GM08714 (cell line): ENCODE results near the gene KCNC1.

Experiments used
- H3K4me3 ChIP-seq: fragments of 200-500 bp; sonication (Bioruptor generic); 2 replicates; pipeline ENCODE4 v1.5.1; 2014; ENCODE audit warnings: mild to moderate bottlenecking, low read length, inconsistent platforms
- ZNF274 ChIP-seq: IDR thresholded peaks from 2 replicates; pipeline ENCODE4 v1.6.1; 2012; ENCODE audit warnings: mild to moderate bottlenecking, low read depth, low read length

Gene KCNC1

DNA sequence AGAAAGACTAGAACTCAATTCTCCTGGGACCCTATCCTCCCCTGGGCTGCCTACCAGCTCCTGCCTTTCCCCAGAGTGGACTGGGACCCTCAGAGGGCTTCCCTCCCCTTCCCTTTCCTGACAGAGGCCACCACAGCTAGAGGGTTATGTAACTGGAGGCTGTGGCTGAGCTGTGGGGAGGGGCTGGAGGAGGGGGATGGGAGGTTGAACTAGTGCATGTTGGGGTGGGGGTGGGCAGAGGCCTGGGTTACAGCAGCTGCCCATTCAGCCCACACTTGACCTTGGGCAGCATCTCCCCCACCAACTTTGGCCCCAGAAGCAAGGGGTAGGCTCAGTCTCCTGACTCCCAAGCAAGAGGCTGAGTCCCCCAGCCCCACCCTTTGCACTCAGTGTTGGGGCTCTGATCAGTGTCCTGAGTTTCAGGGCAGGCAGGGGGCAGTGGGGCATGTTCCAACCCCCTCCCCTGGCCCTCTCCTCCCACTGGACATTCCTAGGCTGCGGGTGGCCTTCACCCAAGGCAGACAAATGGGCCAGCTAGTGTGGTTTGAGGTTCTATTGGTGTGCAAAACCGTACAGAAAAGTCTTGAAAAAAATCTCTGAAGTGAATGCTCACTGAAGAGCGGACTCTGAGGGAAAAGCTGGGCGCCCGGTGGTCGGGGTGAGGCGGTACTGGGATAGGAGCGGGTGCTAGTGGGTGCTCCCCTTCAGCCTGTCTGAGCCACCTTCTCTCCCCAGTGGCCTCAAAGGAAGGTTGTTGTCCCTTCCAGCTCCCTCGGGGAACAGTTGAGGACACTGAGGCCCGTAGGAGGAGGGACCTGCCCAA lies 3.8 kb downstream of the KCNC1 start:
- TF ChIP-seq ZNF274 = no peak
- H3K4me3 ChIP-seq = no peak overlapping the region

DNA sequence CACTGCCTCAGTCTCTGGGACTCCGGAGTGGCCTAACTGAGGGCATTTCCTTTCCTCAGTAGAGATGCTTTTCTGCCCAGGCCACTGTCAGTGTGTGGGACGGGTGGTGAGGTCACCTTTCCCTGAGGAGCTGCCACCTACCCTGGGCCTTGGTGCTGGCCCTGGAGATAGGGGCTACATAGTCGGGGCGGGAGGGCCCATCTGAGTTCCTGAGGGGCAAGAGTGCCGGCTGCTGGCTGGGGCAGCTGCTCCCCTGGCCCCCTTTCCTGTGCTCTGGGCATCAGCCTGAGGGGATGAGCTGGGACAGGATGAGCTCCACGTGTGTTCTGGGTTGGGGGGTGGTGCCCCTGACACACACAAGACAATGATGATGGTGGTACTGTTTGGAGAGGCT lies 5.4 kb downstream of the KCNC1 start:
- H3K4me3 ChIP-seq = no peak overlapping the region
- no peak for TF ChIP-seq ZNF274

DNA sequence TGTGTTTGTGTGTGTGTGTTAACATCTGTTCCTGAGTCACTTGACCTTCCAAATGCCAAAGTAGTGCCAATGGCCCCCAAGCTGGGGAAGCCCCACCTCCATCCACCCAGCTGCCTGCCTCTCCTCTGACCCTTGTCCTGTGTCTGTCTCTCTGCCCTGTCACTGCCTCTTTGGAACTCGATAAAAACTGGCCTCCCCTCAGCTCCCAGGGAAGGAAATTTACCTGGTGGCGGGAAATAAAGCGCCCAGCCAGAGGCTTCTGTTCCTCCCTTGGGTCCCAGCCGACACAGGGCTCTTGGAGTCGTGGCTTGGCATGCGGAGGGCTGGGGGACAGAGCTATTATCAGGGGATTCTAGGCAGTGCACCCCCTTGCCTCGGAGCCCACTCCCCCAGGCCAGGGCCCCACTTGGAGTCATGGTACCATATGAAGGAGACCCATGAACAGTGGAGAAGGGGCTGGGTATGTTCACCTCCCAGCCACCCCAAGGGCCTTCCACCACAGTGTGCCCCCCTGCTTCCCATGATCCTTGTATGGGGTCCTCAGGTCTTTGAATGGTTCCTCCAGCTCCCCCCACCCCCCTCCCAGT lies 6.2 kb downstream of the KCNC1 start:
- no peak for TF ChIP-seq ZNF274
- H3K4me3 ChIP-seq = no peak overlapping the region

DNA sequence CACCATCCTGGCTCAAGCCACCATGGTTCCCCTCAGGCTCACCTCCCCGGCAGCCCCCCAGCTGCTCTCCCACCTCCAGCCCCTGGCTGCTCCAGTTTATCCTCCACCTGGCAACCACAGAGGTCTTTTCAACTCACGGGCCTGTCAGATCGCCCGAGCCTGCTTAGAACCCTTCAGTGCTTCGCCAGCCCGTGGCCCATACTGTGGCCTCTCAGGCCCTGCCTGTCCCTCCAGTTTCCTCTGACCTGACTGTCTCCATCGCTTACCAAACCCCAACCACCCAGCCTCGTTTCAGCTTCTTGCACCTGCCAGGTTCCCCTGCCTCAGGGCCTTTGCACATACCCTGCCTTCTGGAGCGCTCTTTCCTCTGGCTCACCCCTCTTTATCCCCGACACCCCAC lies 6.9 kb downstream of the KCNC1 start:
- no peak for TF ChIP-seq ZNF274
- H3K4me3 ChIP-seq = no peak overlapping the region

DNA sequence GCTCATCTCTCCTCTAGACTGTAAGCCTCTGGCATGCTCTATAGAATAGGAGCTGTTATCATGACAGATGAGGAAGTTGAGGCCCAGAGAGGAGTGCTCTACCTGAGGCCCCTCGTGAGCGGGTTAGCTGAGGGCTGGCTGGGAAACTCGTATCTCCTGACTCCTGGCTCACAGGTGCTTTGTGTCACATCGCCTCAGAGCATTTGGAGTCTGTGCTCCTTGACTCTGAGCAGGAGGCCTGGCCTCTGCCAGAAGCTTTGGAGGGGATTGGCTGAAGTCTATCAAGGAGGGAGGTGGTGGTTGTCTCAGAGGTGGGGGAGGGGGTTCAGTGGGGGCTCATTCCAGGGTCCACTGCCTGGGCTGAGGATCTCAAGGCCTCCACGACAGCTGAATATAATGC lies 7.4 kb downstream of the KCNC1 start:
- TF ChIP-seq ZNF274 = no peak
- no peak overlapping the region for H3K4me3 ChIP-seq

DNA sequence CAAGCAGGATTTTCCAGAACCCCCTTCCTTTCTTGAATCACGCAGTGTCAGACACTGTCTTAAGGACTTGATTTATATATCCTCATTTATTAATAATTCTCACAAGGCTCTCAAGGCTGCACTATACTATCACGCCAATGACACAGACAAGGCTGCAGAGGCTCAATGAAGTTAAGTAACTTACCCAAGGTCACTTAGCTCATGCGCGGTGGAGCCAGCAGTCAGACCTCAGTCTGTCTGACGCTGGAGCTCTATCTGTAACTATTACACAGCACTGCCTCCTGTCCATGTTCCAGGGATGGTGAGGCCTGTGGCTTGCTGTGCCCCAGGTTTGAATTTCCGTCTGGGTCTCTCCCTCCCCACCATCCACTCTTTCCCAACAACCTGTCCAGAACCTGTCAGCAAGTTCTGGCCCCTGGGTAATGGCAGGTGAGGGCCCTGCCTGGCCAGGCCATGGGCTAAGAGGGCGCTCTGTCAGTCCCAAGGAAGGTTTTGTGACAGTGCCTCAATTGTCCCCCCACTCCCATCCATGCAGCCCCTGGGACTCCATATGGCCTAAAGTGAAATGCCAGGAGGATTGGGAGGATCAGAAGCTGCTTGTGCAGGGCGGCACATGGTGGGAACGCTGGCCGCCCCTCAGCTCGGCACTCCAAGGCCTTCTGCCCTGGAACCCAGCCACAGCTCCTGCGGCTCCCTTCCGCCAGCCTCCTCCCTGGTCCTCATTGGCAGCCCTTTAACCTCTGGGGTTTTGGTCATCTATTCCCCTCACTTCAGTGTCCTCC lies 8.6 kb downstream of the KCNC1 start:
- H3K4me3 ChIP-seq = no peak overlapping the region
- no peak for TF ChIP-seq ZNF274

DNA sequence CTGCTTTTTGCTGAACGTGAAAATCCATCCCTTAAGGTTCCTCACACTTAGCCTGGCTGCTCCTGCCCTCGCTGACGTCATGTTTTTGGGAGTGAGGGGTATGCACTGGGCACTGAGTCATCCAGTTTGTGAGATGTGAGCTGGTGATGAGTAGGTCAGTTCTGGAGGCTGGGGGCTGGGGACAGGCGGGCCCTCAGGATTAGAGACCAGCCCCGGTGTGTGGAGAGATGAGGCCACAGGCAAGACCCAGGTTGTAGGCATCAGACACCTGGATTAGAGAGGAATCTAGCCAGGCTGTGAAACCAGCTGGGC lies 9.2 kb downstream of the KCNC1 start:
- no peak for TF ChIP-seq ZNF274
- H3K4me3 ChIP-seq = no peak overlapping the region

DNA sequence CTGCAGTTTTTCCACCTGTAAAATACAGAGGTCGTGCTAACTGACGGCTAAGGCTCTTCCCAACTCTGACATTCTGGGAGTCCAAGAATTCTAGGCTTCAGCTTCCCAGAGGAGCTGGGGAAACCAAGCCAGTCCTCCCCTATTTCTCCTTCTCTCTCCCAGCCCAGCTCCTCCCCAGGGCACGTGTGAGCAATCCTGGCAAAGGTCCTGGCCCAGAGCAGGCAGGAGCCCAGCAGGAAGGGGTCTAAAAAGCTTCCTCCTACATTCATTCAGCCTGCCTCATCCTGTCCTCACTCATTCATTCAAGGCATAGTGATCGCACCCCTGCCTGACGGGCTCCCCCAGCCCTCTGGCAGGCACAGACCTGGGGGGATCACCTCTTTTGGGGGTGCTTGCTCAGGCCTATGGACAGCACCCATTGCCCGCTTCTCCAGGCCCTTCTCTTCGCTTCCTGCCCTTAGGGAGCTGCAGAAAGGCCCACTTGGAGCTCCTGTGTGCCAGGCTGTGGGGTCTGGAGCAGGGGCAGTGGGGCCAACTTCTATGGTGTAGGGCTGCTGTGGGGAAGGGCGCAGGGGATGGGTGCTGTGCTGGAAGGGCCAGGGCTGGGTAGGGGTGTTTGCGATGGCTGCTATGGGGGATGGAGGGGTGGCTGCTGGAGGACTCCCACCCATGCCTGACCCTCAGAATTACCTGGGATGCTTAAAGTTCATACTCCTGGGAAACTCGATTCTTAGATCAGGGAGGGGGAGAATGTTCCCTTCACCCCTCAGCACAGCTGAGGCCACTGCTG lies 9.8 kb downstream of the KCNC1 start:
- H3K4me3 ChIP-seq = no peak overlapping the region
- no peak for TF ChIP-seq ZNF274

DNA sequence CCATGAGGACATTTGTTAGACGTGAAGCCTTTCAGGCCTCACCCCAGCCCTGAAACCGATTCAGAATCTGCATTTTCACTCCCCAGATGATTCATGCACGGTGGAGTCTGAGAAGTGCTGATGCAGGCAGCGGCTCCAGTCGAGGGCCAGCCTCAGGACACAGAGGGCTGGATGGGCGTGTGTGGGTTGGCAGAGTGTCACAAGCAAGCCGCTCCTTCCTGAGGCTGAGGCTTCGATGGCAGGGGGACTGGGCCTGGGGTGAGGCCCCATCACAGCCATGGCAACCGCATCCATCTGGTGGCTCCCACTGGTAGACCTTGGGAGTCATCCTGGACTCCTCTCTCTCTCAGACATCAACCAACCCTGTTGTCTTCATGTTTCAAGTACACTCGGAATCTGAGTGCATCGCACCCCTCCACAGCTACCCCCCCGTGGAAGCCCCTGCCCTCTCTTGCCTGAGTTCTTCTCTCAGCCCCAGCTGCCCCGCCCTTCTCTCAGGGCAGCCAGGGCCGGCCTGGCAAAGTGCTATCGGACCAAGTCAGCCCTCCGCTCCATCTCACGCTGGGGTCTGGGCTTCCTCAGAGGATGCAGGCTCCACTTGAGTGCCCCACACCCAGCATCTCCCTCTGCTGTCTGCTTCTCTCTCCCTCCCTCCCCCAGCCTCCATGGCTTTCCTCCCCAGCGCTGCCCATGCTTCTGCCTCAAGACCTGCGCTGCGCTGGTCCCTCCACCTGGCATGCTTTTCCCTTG lies 10.6 kb downstream of the KCNC1 start:
- H3K4me3 ChIP-seq = no peak overlapping the region
- no peak for TF ChIP-seq ZNF274

DNA sequence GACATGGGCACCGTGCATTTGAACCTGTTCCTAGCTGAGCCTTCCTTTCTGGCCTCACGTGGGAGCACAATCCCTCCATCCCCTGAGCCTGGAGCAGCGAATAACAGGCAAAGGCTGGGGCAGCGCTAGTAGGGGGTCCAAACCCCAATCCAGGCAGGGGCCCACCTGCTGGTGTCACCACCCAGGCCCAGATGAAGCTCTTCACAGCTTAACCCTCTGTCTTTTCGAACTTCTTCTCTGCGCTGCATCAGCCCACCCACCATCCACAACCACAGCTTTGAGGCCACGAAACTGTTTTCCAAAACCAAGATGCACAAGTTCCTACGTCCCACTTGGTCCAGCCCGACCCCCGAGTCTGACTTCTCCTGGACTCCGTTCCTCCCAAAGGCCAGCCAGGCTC lies 11.5 kb downstream of the KCNC1 start:
- no peak overlapping the region for H3K4me3 ChIP-seq
- TF ChIP-seq ZNF274 = no peak

DNA sequence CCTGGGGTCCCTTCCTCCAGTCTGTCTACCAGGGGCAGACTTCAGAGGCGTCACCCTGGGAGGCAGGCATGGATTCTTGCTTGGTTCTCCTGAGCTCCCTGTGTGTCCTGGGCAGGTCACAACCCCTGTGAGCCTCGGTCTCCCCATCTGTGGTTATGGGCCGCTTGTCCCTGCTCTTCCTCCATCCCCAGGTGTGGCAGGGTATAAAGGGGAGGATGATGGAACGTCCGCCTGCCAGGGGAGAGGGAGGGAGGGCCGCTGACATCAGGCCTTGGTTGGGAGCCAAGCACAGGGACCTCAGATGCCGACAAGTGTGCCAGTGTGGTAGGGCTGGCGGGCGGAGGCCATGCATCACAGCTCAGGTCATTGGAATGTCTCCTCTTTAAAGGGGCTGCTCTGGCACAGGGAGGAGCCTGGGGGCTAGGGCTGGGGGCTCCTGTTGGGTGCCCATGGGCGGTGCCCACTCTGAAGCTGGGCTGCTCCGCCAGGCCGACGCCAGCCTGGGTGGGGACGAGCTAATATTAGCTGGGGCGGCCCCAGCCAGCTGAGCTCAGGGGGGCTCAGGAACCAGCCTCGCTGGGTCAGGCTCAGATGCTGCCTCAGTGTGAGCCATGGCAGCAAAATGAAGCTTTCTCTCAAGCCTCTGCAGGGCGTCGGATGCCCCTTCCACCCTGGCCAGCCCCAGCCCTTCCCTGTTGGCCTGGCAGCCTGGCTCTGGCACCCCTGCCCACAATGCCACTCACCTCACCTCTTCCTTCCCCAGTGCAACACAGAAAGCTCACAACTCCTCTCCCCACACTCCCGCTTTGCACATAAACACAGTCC lies 12.8 kb downstream of the KCNC1 start:
- no peak for TF ChIP-seq ZNF274

DNA sequence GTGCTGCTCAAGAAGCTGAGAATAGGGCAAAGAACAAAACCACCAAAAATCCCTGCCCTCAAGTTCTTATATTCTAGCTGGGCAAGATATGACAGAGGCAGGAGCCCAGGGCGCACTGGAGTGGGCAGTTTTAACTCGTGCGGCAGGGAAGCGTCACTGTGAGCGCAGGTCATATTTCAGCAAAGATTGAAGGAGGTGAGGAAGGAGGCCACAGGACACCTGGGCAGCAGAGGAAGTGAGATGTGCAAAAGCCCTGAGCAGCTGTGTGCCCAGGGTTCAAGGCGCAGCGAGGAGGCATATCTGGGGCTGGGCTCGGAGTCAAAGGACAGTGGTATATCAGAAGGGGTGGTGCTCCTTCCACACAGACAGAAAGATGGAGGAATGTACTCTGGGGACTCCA lies 13.5 kb downstream of the KCNC1 start:
- no peak for TF ChIP-seq ZNF274

More for the DNA sequence above, 12.8 kb downstream of the KCNC1 start:
- no peak overlapping the region for H3K4me3 ChIP-seq

More for the DNA sequence above, 13.5 kb downstream of the KCNC1 start:
- no peak overlapping the region for H3K4me3 ChIP-seq
